Activated CD8-positive, alpha-beta T cell treated with anti-CD3 and anti-CD28 coated beads for 36 hours (primary cell): ENCODE measurements around the gene ZNF766. TPM values are rescaled to one million over a fixed set of nuclear protein-coding genes. Genes with fewer than 3 reads are reported as not detected.

ENCODE experiments used
- ATAC-seq: fragments of 200-7000 bp; cut with Tn5 transposase; one replicate; pipeline ENCODE4 v1.10.0; 2021; ENCODE audit warnings: mild to moderate bottlenecking, moderate library complexity
- CTCF ChIA-PET: fragments of 350-600 bp; sonication (Branson Sonifier 250); formaldehyde crosslinking; loops from one replicate; lab custom pipeline; 2021; ENCODE audit warnings: antibody characterized with exemption; lab: Charles Lee
- POLR2A ChIA-PET: fragments of 350-600 bp; sonication (Branson Sonifier 250); formaldehyde crosslinking; loops from one replicate; lab custom pipeline; 2021; ENCODE audit warnings: antibody characterized with exemption; lab: Charles Lee
- DNase-seq: peaks from one replicate; pipeline ENCODE4 v3.0.0-alpha.2; 2020
- H3K27ac Mint-ChIP-seq: one replicate; pipeline ENCODE4 v1.8.0; 2021; ENCODE audit warnings: mild to moderate bottlenecking, mixed read lengths
- H3K27me3 Mint-ChIP-seq: one replicate; pipeline ENCODE4 v1.8.0; 2021; ENCODE audit warnings: mixed read lengths
- H3K36me3 Mint-ChIP-seq: one replicate; pipeline ENCODE4 v1.8.0; 2021; ENCODE audit warnings: low read depth, mixed read lengths
- H3K4me1 Mint-ChIP-seq: one replicate; pipeline ENCODE4 v1.8.0; 2021; ENCODE audit warnings: low read depth, mixed read lengths
- H3K4me3 Mint-ChIP-seq: one replicate; pipeline ENCODE4 v1.8.0; 2021; ENCODE audit warnings: mild to moderate bottlenecking, moderate library complexity, mixed read lengths
- H3K9me3 Mint-ChIP-seq: one replicate; pipeline ENCODE4 v1.8.0; 2021; ENCODE audit warnings: mixed read lengths
- CTCF ChIP-seq: fragments of 200-600 bp; IDR thresholded peaks from one replicate; pipeline ENCODE4 v1.8.0; 2022; ENCODE audit warnings: antibody characterized with exemption, mild to moderate bottlenecking
- intact Hi-C: fragments of 100-400 bp; cut with micrococcal nuclease; formaldehyde crosslinking; loops from one replicate; pipeline ENCODE4 v1.10.0; 2022
- total RNA-seq, 2 experiments: library from RNA; stranded (reverse); gene quantifications; one replicate each; pipeline ENCODE4 v1.2.3, GENCODE V29; 2021

Gene ZNF766
- total RNA-seq, result 10 to 100 TPM; 30.7 to 32.9 TPM

- Mint-ChIP-seq H3K36me3 (peaks cover 43% of the 10 kb centered on the region), H3K27ac (peak within 1 kb of the TSS; percentile 96), H3K9me3 (peaks cover 20% of the 10 kb centered on the region), H3K4me3 (peak within 1 kb of the TSS; percentile 99), H3K4me1 (peaks cover 34% of the 10 kb centered on the region), H3K27me3 (no peaks in the 10 kb centered on the region)
- DNase-seq, result peak; percentile 98
- TF ChIP-seq CTCF, result no peak
- POLR2A ChIA-PET, result interaction anchor here (0.8 kb wide), 1 partner anchor 9 kb away, joined by 3 read pairs; no protein-coding TSS in a partner anchor
- CTCF ChIA-PET, result no interaction called here
- intact Hi-C loops, result no loop called here
- peak; percentile 99 for ATAC-seq
Measured at GRCh38 chr19:52269338-52270261, at the start of gene ZNF766. TSS of gene ZNF766 (plus strand) at chr19:52269587. CDS start at chr19:52269614, 27 bp downstream.

- intact Hi-C loops, result no loop called here
- ATAC-seq (no peak), DNase-seq (no peak)
- Mint-ChIP-seq H3K4me3 (no peak overlapping the region), H3K27me3 (no peaks in the 10 kb centered on the region), H3K27ac (no peak overlapping the region), H3K9me3 (no peaks in the 10 kb centered on the region), H3K4me1 (no peaks in the 10 kb centered on the region), H3K36me3 (peaks cover 64% of the 10 kb centered on the region)
- ChIA-PET POLR2A (interaction anchor here (0.6 to 1.7 kb wide), 3 partner anchors 10 to 15 kb away, joined by 4 to 5 read pairs (median 5); no protein-coding TSS in a partner anchor), CTCF (interaction anchor here (1.4 kb wide), 1 partner anchor 18 kb away, joined by 3 read pairs; no protein-coding TSS in a partner anchor)
- no peak for TF ChIP-seq CTCF
Measured at GRCh38 chr19:52219611-52220010, 49.8 kb upstream of the ZNF766 start.

- H3K4me1 Mint-ChIP-seq, result no peaks in the 10 kb centered on the region
- H3K27me3 Mint-ChIP-seq, result no peaks in the 10 kb centered on the region
- DNase-seq, result no peak
- no peaks in the 10 kb centered on the region for H3K9me3 Mint-ChIP-seq
- intact Hi-C loops, result no loop called here
- TF ChIP-seq CTCF, result no peak
- ChIA-PET POLR2A (no interaction called here), CTCF (no interaction called here)
- H3K4me3 Mint-ChIP-seq, result no peak overlapping the region
- H3K27ac Mint-ChIP-seq, result no peak overlapping the region
- H3K36me3 Mint-ChIP-seq, result peaks cover 67% of the 10 kb centered on the region
- no peak for ATAC-seq
Measured at GRCh38 chr19:52221031-52221430, 48.4 kb upstream of the ZNF766 start.

- Mint-ChIP-seq H3K27ac (no peak overlapping the region), H3K9me3 (no peaks in the 10 kb centered on the region), H3K27me3 (no peaks in the 10 kb centered on the region), H3K4me1 (peaks cover 7% of the 10 kb centered on the region), H3K36me3 (peaks cover 70% of the 10 kb centered on the region), H3K4me3 (no peak overlapping the region)
- no peak for TF ChIP-seq CTCF
- CTCF ChIA-PET, result no interaction called here
- intact Hi-C loops, result no loop called here
- ATAC-seq (no peak), DNase-seq (no peak)
- POLR2A ChIA-PET, result interaction anchor here (1.1 kb wide), 1 partner anchor 30 kb away, joined by 3 read pairs; no protein-coding TSS in a partner anchor
Measured at GRCh38 chr19:52221831-52222375, 47.5 kb upstream of the ZNF766 start.
